Thyroid gland (tissue), 4 donors: ENCODE results near the gene RC3H2. TPM values are rescaled to one million over a fixed set of nuclear protein-coding genes. Genes with fewer than 3 reads are reported as not detected.

Source experiments
- DNase-seq, 2 donors: peaks; one replicate each; pipeline ENCODE4 v3.0.0-alpha.2; 2019
- H3K27ac ChIP-seq, 3 donors: fragments of 200-600 bp; sonication (generic); 1 replicate in 2 of 3; 2 replicates in 1 of 3; pipeline ENCODE4 v1.5.1; 2016 to 2019; ENCODE audit warnings: mild to moderate bottlenecking in 1 of 3, moderate library complexity in 1 of 3
- H3K27me3 ChIP-seq: fragments of 200-600 bp; sonication (generic); one replicate; pipeline ENCODE4 v1.5.1; 2019
- H3K36me3 ChIP-seq, 2 donors: fragments of 200-600 bp; sonication (generic); one replicate each; pipeline ENCODE4 v1.5.1; 2016 to 2019
- H3K4me1 ChIP-seq, 2 donors: fragments of 200-600 bp; sonication (generic); one replicate each; pipeline ENCODE4 v1.5.1; 2017 to 2019
- H3K4me3 ChIP-seq, 3 donors: fragments of 200-600 bp; sonication (generic); replicated peaks in 1 of 3; 1 replicate in 2 of 3; 2 replicates in 1 of 3; pipeline ENCODE4 v1.5.1; 2016; ENCODE audit warnings: mild to moderate bottlenecking in 1 of 3
- H3K9me3 ChIP-seq: fragments of 200-600 bp; sonication (generic); one replicate; pipeline ENCODE4 v1.5.1; 2017
- CTCF ChIP-seq, 6 experiments: fragments of 200-600 bp in 3 of 6; fragments of 450-650 bp in 3 of 6; sonication (generic) in 3 of 6; IDR thresholded peaks; one replicate each; pipeline ENCODE4 v1.5.1; 2016 to 2019; ENCODE audit warnings: antibody characterized with exemption in 6 of 6, mild to moderate bottlenecking in 2 of 6, inconsistent platforms in 1 of 6, moderate library complexity in 1 of 6
- POLR2A ChIP-seq, 2 donors: fragments of 450-650 bp; IDR thresholded peaks; one replicate each; pipeline ENCODE4 v1.6.1; 2017; ENCODE audit warnings: antibody characterized with exemption in 2 of 2, mild to moderate bottlenecking in 2 of 2, moderate library complexity in 1 of 2
- WGBS, 2 donors: methylation state at CpG; one replicate each; pipeline ENCODE4 v1.1.5; 2017; 5-methylcytosine and 5-hydroxymethylcytosine counted together
- intact Hi-C: fragments of 100-400 bp; cut with DNase I; formaldehyde crosslinking; loops from one replicate; pipeline ENCODE4 v1.15.1; 2023
- small RNA-seq: library from RNA; depleted of rRNA; stranded (forward); fragments of <200 nt; gene quantifications from one replicate; pipeline ENCODE3, GENCODE V24; 2016
- total RNA-seq, 4 donors: library from RNA; depleted of rRNA; stranded (reverse); fragments of >200 nt; gene quantifications; one replicate each; pipeline ENCODE4 v1.2.3, GENCODE V29; 2016

RC3H2 gene
- total RNA-seq, 4 donors from 2014 or later: 43.1 to 91.2 (median 52.9) TPM

- no peak overlapping the region for H3K4me3 ChIP-seq
- H3K27ac ChIP-seq: no peak overlapping the region
- DNase-seq: no peak
- H3K4me1 ChIP-seq: no peaks in the 10 kb centered on the region
- intact Hi-C loops: no loop called here
- 79 to 91% methylated on average over 6 of the region's 6 CpGs for WGBS, 2 donors
- no peaks in the 10 kb centered on the region for H3K27me3 ChIP-seq
- TF ChIP-seq CTCF (IDR thresholded peaks at IDR 0.05) (no peak), POLR2A (IDR thresholded peaks at IDR 0.05) (no peak)
- no peaks in the 10 kb centered on the region for H3K36me3 ChIP-seq
- H3K9me3 ChIP-seq: no peaks in the 10 kb centered on the region
These were observed 107.7 kb downstream of the RC3H2 start for GRCh38 chr9:122797316-122798063.

Small RNAs within 50 kb of the gene (small RNA-seq; reads per million reads assigned to genes)
- not detected for gene RNY1P15
- gene SNORD90: 2,540 reads per million, percentile 99 among the genes with 10 or more reads in this experiment

Other genes starting within 250 kb of the RC3H2 start
- gene OR1B1, start 247.7 kb downstream of the RC3H2 start, total RNA-seq: 1 to 10 TPM in 2 of 4 donors, under 1 TPM in 1, not detected in 1; 0.67 to 2.0 (median 1.1) TPM
- not detected for gene OR1L1, start 243.6 kb downstream of the RC3H2 start, total RNA-seq
- gene OR1L3, start 230.2 kb downstream of the RC3H2 start, total RNA-seq: not detected
- gene OR1L4, start 181.4 kb downstream of the RC3H2 start, total RNA-seq: not detected
- gene OR1L6, start 163.1 kb downstream of the RC3H2 start, total RNA-seq: not detected
- not detected for gene OR5C1, start 116.4 kb downstream of the RC3H2 start, total RNA-seq
- not detected for gene OR1K1, start 105.2 kb downstream of the RC3H2 start, total RNA-seq
- 10 to 100 TPM; 17.5 to 31.6 (median 21.1) TPM for gene PDCL, start 76.8 kb downstream of the RC3H2 start, total RNA-seq
- 10 to 100 TPM; 12.3 to 16.4 (median 14.2) TPM for gene ZBTB6, start 8.0 kb upstream of the RC3H2 start, total RNA-seq
- gene ZBTB26, start 26.2 kb upstream of the RC3H2 start, total RNA-seq: 10 to 100 TPM; 10.9 to 15.6 (median 12.7) TPM
- 100 to 1,000 TPM in 3 of 4 donors, 10 to 100 TPM in 1; 90.7 to 144 (median 127) TPM for gene RABGAP1, start 35.7 kb upstream of the RC3H2 start, total RNA-seq
- 10 to 100 TPM in 1 of 4 donors, 1 to 10 TPM in 3; 4.0 to 11.8 (median 5.7) TPM for gene GPR21, start 128.3 kb upstream of the RC3H2 start, total RNA-seq